ENCODE results near the gene BMPR1A. TPM values are rescaled to one million over a fixed set of nuclear protein-coding genes. Genes with fewer than 3 reads are reported as not detected.
"Not testable (repeated sequence)": the region's sequence is repeated elsewhere in the genome, so short reads cannot be mapped to it uniquely, and the experiment has no call there.

Gene BMPR1A
- total RNA-seq, 6 donors from 2014 or later: 12.9 to 37.4 (median 30.6) TPM

- Histone ChIP-seq H3K36me3 (no peaks in the 10 kb centered on the region), H3K4me1 (no peaks in the 10 kb centered on the region), H3K4me3 (no peak overlapping the region), H3K27me3 (no peaks in the 10 kb centered on the region), H3K9me3 (no peaks in the 10 kb centered on the region), H3K27ac (no peak overlapping the region)
- DNase-seq (no peak), ATAC-seq (ENCODE audit: low FRiP score in 2 of 2) (peak in 1 of 2 donors; percentile 90)
- 76 to 84% methylated on average over 11 of the region's 11 CpGs for WGBS, 2 donors
- TF ChIP-seq POLR2A (IDR thresholded peaks at IDR 0.05) (no peak), POLR2AphosphoS5 (IDR thresholded peaks at IDR 0.05) (peak; percentile 24 to 67), EP300 (IDR thresholded peaks at IDR 0.05) (no peak)
Measured at GRCh38 chr10:86851328-86852207, 95.1 kb downstream of the BMPR1A start.

- H3K4me1 ChIP-seq; H3K27me3 ChIP-seq; H3K36me3 ChIP-seq; DNase-seq; H3K9me3 ChIP-seq; H3K4me3 ChIP-seq; ATAC-seq (ENCODE audit: low FRiP score in 2 of 2); H3K27ac ChIP-seq: not testable (repeated sequence)
- 93% methylated on average over 12 of the region's 12 CpGs for WGBS, 2 donors
Measured at GRCh38 chr10:86853582-86853981, 97.2 kb downstream of the BMPR1A start.

GRCh38 chr10:86855513-86855912 lies 99.1 kb downstream of the BMPR1A start:
- Histone ChIP-seq H3K9me3 (no peaks in the 10 kb centered on the region), H3K4me1 (no peaks in the 10 kb centered on the region), H3K4me3 (no peak overlapping the region), H3K27me3 (no peaks in the 10 kb centered on the region), H3K36me3 (no peaks in the 10 kb centered on the region), H3K27ac (no peak overlapping the region)
- DNase-seq (no peak), ATAC-seq (ENCODE audit: low FRiP score in 2 of 2) (no peak)
- 35 to 43% methylated on average over 1 of the region's 1 CpG for WGBS, 2 donors
- TF ChIP-seq POLR2A (IDR thresholded peaks at IDR 0.05) (no peak), EP300 (IDR thresholded peaks at IDR 0.05) (no peak)

- no peak for DNase-seq
- TF ChIP-seq EP300 (IDR thresholded peaks at IDR 0.05): no peak
- no peak for TF ChIP-seq CTCF (IDR thresholded peaks at IDR 0.05)
- no peak for TF ChIP-seq POLR2AphosphoS5 (IDR thresholded peaks at IDR 0.05)
- no peak for TF ChIP-seq POLR2A (IDR thresholded peaks at IDR 0.05)
- WGBS, 2 donors: 78 to 81% methylated on average over 7 of the region's 7 CpGs
- Histone ChIP-seq H3K27ac (no peak overlapping the region), H3K4me3 (no peak overlapping the region), H3K9me3 (no peaks in the 10 kb centered on the region), H3K4me1 (no peaks in the 10 kb centered on the region), H3K27me3 (no peaks in the 10 kb centered on the region), H3K36me3 (no peaks in the 10 kb centered on the region)
- ATAC-seq (ENCODE audit: low FRiP score in 2 of 2): no peak
Measured at GRCh38 chr10:86856156-86856555, 99.7 kb downstream of the BMPR1A start.

GRCh38 chr10:86857128-86857721 lies 100.8 kb downstream of the BMPR1A start:
- Histone ChIP-seq H3K27ac (no peak overlapping the region), H3K9me3 (no peaks in the 10 kb centered on the region), H3K36me3 (no peaks in the 10 kb centered on the region), H3K4me3 (no peak overlapping the region), H3K27me3 (no peaks in the 10 kb centered on the region), H3K4me1 (no peaks in the 10 kb centered on the region)
- DNase-seq: no peak
- WGBS, 2 donors: 52 to 57% methylated on average over 3 of the region's 3 CpGs
- ATAC-seq (ENCODE audit: low FRiP score in 2 of 2): no peak
- TF ChIP-seq EP300 (IDR thresholded peaks at IDR 0.05) (no peak), POLR2A (IDR thresholded peaks at IDR 0.05) (no peak), POLR2AphosphoS5 (IDR thresholded peaks at IDR 0.05) (no peak), CTCF (IDR thresholded peaks at IDR 0.05) (no peak)

- no peaks in the 10 kb centered on the region for H3K36me3 ChIP-seq
- WGBS, 2 donors: 88 to 93% methylated on average over 1 of the region's 1 CpG
- H3K9me3 ChIP-seq: no peaks in the 10 kb centered on the region
- DNase-seq (no peak), ATAC-seq (ENCODE audit: low FRiP score in 2 of 2) (no peak)
- H3K4me1 ChIP-seq: peaks cover 0 to 1% (median 0%) of the 10 kb centered on the region in 4 donors
- H3K4me3 ChIP-seq: no peak overlapping the region
- no peak overlapping the region for H3K27ac ChIP-seq
- TF ChIP-seq EP300 (IDR thresholded peaks at IDR 0.05) (no peak), POLR2AphosphoS5 (IDR thresholded peaks at IDR 0.05) (no peak), CTCF (IDR thresholded peaks at IDR 0.05) (no peak), POLR2A (IDR thresholded peaks at IDR 0.05) (no peak)
- no peaks in the 10 kb centered on the region for H3K27me3 ChIP-seq
Measured at GRCh38 chr10:86858011-86858410, 101.6 kb downstream of the BMPR1A start.
